HUES6 (cell line): ENCODE measurements around the gene PCDHGA6.
A peak's percentile ranks its signal among the peaks of the same experiment; 100 is the strongest.
"Not testable (repeated sequence)": the region's sequence is repeated elsewhere in the genome, so short reads cannot be mapped to it uniquely, and the experiment has no call there.

ENCODE experiments used
- H3K27ac ChIP-seq: 2 replicates; pipeline ENCODE4 v1.7.0; 2013; ENCODE audit warnings: low read depth, mild to moderate bottlenecking, low read length, inconsistent platforms
- H3K27me3 ChIP-seq: 2 replicates; pipeline ENCODE4 v1.6.1; 2013; ENCODE audit warnings: low read length; ENCODE audit not compliant: control insufficient read depth, insufficient read depth
- H3K36me3 ChIP-seq: 2 replicates; pipeline ENCODE4 v1.6.1; 2013; ENCODE audit warnings: low read length; ENCODE audit not compliant: control insufficient read depth, insufficient read depth
- H3K4me1 ChIP-seq: 2 replicates; pipeline ENCODE4 v1.6.1; 2013; ENCODE audit warnings: low read length; ENCODE audit not compliant: control insufficient read depth, insufficient read depth
- H3K4me3 ChIP-seq: 2 replicates; pipeline ENCODE4 v1.5.1; 2013; ENCODE audit warnings: low read depth, low read length
- H3K9ac ChIP-seq: one replicate; pipeline ENCODE4 v1.6.1; 2013; ENCODE audit warnings: mild to moderate bottlenecking, low read length
- H3K9me3 ChIP-seq: 2 replicates; pipeline ENCODE4 v1.6.1; 2013; ENCODE audit warnings: low read depth, low read length; ENCODE audit not compliant: control insufficient read depth, insufficient read depth

Gene PCDHGA6

GRCh38 chr5:141415275-141415618 is 41.6 kb downstream of the PCDHGA6 start:
- not testable (repeated sequence) for H3K4me1 ChIP-seq, H3K9ac ChIP-seq, H3K36me3 ChIP-seq, H3K4me3 ChIP-seq, H3K27ac ChIP-seq
- peaks cover 36% of the 10 kb centered on the region for H3K9me3 ChIP-seq
- peaks cover 14% of the 10 kb centered on the region for H3K27me3 ChIP-seq

GRCh38 chr5:141417494-141418172 is 43.9 kb downstream of the PCDHGA6 start, which contains the start of gene PCDHGB7:
Gene PCDHGB7, plus strand, starts transcription at chr5:141417677. Its CDS starts 183 bp downstream, at chr5:141417860.
- not testable (repeated sequence) for H3K4me1 ChIP-seq, H3K36me3 ChIP-seq, H3K27ac ChIP-seq
- Histone ChIP-seq H3K9ac (peak within 1 kb of the TSS; percentile 59), H3K27me3 (peaks cover 22% of the 10 kb centered on the region), H3K9me3 (peaks cover 50% of the 10 kb centered on the region), H3K4me3 (peak within 1 kb of the TSS; percentile 85)

DNA sequence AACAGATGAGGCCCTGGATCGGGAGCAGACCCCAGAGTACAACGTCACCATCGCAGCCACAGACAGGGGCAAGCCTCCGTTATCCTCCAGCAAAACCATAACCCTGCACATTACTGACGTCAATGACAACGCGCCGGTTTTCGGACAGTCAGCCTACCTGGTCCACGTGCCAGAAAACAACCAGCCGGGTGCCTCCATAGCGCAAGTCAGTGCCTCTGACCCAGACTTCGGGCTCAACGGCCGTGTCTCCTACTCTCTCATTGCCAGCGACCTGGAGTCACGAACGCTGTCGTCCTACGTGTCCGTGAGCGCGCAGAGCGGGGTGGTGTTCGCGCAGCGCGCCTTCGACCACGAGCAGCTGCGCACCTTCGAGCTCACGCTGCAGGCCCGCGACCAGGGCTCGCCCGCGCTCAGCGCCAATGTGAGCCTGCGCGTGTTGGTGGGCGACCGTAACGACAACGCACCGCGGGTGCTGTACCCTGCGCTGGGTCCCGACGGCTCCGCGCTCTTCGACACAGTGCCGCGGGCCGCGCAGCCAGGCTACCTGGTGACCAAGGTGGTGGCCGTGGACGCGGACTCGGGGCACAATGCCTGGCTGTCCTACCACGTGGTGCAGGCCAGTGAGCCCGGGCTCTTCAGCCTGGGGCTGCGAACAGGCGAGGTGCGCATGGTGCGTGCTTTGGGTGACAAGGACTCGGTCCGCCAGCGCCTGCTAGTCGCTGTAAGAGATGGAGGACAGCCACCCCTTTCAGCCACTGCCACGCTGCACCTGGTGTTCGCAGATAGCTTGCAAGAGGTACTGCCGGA is 45.6 kb downstream of the PCDHGA6 start:
- peaks cover 3% of the 10 kb centered on the region; the same call in 1 of the 2 replicates for H3K36me3 ChIP-seq
- H3K4me3 ChIP-seq, result no peak overlapping the region
- H3K4me1 ChIP-seq, result no peaks in the 10 kb centered on the region
- H3K9me3 ChIP-seq, result peaks cover 51% of the 10 kb centered on the region
- no peak overlapping the region for H3K27ac ChIP-seq
- H3K9ac ChIP-seq, result no peak overlapping the region
- peaks cover 22% of the 10 kb centered on the region for H3K27me3 ChIP-seq

DNA sequence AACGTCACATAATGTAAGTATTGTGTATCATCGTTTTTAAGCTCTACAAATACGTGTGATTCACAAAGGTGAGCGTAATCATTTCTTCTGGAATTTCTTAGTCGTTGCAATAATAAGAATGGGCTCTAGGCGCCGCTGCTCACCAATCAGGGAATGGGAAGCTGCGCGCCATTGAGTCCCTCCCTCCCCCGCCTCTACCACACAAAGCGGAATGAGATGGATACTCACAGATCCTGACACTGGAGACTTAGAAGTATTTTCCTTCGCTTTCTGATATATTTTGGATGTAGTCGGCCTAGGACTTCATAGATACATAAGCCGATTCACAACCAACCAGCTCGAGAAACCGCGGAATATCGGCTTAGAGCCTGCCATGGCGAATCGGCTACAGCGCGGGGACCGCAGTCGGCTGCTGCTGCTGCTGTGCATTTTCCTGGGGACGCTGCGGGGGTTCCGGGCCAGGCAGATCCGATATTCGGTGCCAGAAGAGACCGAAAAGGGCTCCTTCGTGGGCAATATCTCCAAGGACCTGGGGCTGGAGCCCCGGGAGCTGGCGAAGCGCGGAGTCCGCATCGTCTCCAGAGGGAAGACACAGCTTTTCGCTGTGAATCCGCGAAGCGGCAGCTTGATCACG is 47.3 kb downstream of the PCDHGA6 start, which contains the start of gene PCDHGA11:
TSS of gene PCDHGA11 (plus strand) at position 197 of the 634 bp plus-strand sequence. CDS start at position 374, 177 bp downstream.
- Histone ChIP-seq H3K4me3 (peak within 1 kb of the TSS; percentile 68), H3K27ac (no peak within 1 kb of the TSS)

GRCh38 chr5:141421489-141421855 is 47.8 kb downstream of the PCDHGA6 start:
- H3K9me3 ChIP-seq, result peaks cover 57% of the 10 kb centered on the region
- no peaks in the 10 kb centered on the region for H3K4me1 ChIP-seq
- H3K9ac ChIP-seq, result no peak overlapping the region
- no peak overlapping the region for H3K27ac ChIP-seq
- peaks cover 22% of the 10 kb centered on the region for H3K27me3 ChIP-seq
- peak overlapping the region; percentile 68 for H3K4me3 ChIP-seq
- peaks cover 3% of the 10 kb centered on the region; the same call in 1 of the 2 replicates for H3K36me3 ChIP-seq

More for the DNA sequence above, 47.3 kb downstream of the PCDHGA6 start, which contains the start of gene PCDHGA11:
- peaks cover 3% of the 10 kb centered on the region; the same call in 1 of the 2 replicates for H3K36me3 ChIP-seq
- peak within 1 kb of the TSS; percentile 47 for H3K9ac ChIP-seq
- H3K27me3 ChIP-seq, result peaks cover 22% of the 10 kb centered on the region
- H3K9me3 ChIP-seq, result peaks cover 52% of the 10 kb centered on the region
- no peaks in the 10 kb centered on the region for H3K4me1 ChIP-seq

- no peak overlapping the region for H3K4me3 ChIP-seq
- peaks cover 22% of the 10 kb centered on the region for H3K27me3 ChIP-seq
- no peak overlapping the region for H3K27ac ChIP-seq
- H3K9ac ChIP-seq, result no peak overlapping the region
- H3K36me3 ChIP-seq, result peaks cover 7% of the 10 kb centered on the region
- peaks cover 70% of the 10 kb centered on the region for H3K9me3 ChIP-seq
- no peaks in the 10 kb centered on the region for H3K4me1 ChIP-seq
Observed at GRCh38 chr5:141422742-141423291, 49.1 kb downstream of the PCDHGA6 start.

DNA sequence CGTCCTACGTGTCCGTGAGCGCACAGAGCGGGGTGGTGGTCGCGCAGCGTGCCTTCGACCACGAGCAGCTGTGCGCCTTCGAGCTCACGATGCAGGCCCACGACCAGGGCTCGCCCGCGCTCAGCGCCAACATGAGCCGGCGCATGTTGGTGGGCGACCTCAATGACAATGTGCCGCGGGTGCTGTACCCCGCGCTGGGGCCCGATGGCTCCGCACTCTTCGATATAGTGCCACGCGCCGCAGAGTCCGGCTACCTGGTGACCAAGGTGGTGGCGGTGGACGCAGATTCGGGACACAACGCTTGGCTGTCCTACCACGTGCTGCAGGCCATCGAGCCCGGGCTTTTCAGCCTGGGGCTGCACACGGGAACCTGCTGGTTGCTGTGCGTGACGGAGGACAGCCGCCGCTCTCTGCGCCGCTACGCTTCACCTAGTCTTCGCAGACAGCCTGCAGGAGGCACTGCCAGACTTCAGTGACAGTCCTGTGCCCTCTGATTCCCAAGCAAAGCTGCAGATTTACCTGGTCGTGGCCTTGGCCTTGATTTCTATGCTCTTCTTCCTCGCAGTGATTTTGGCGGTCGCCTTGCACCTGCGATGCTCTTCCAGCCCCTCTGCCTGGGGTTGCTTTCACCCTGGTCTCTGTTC is 54.2 kb downstream of the PCDHGA6 start:
- H3K4me1 ChIP-seq, result no peaks in the 10 kb centered on the region
- H3K36me3 ChIP-seq, result peaks cover 16% of the 10 kb centered on the region
- no peak overlapping the region for H3K4me3 ChIP-seq
- H3K27me3 ChIP-seq, result no peaks in the 10 kb centered on the region
- H3K27ac ChIP-seq, result no peak overlapping the region
- H3K9ac ChIP-seq, result no peak overlapping the region
- peaks cover 66% of the 10 kb centered on the region for H3K9me3 ChIP-seq
